K562 (cell line): ENCODE measurements around the gene FEN1. TPM values are rescaled to one million over a fixed set of nuclear protein-coding genes. Genes with fewer than 3 reads are reported as not detected.
A peak's percentile ranks its signal among the peaks of the same experiment; 100 is the strongest.

Experiments
- BRD9 ChIP-seq: fragments of 450-650 bp; IDR thresholded peaks from 2 replicates; pipeline ENCODE4 v1.6.1; 2018; ENCODE audit warnings: low read depth; ENCODE audit not compliant: partially characterized antibody
- CC2D1A ChIP-seq: fragments of 450-650 bp; IDR thresholded peaks from 2 replicates; pipeline ENCODE4 v1.6.1; 2017; ENCODE audit warnings: mild to moderate bottlenecking
- CHD2 ChIP-seq: IDR thresholded peaks from 2 replicates; pipeline ENCODE4 v1.6.1; 2011; ENCODE audit warnings: low read depth, low read length
- ETS2 ChIP-seq: IDR thresholded peaks from 2 replicates; pipeline ENCODE4 v1.6.1; 2016; ENCODE audit warnings: borderline replicate concordance, missing genetic modification characterization, mild to moderate bottlenecking, moderate library complexity, missing compliant biosample characterization; ENCODE audit not compliant: poor library complexity, severe bottlenecking
- FOXA1 ChIP-seq: fragments of 450-650 bp; IDR thresholded peaks from 2 replicates; pipeline ENCODE4 v1.6.1; 2016; ENCODE audit warnings: mild to moderate bottlenecking, borderline replicate concordance
- GTF2A2 ChIP-seq: IDR thresholded peaks from 2 replicates; pipeline ENCODE4 v1.6.1; 2016; ENCODE audit warnings: mild to moderate bottlenecking, missing genetic modification characterization, missing compliant biosample characterization
- HMGN3 ChIP-seq: IDR thresholded peaks from 2 replicates; pipeline ENCODE4 v1.6.1; 2011; ENCODE audit warnings: borderline replicate concordance, low read depth, mild to moderate bottlenecking, mixed read lengths, low read length; ENCODE audit not compliant: insufficient read length; ENCODE audit errors: extremely low read depth
- IRF2 ChIP-seq: sonication (generic); formaldehyde crosslinking; IDR thresholded peaks from 2 replicates; pipeline ENCODE4 v1.8.1; 2022; ENCODE audit warnings: mild to moderate bottlenecking, missing genetic modification reagents
- KDM5B ChIP-seq: fragments of 200-600 bp; sonication (generic); IDR thresholded peaks from 2 replicates; pipeline ENCODE4 v1.6.1; 2012; ENCODE audit warnings: low read depth, mild to moderate bottlenecking, moderate library complexity, low read length, control low read depth, inconsistent platforms; ENCODE audit not compliant: insufficient replicate concordance
- KLF10 ChIP-seq: fragments of 250-450 bp; sonication (Bioruptor Pico); IDR thresholded peaks from 2 replicates; pipeline ENCODE4 v1.6.1; 2021; ENCODE audit warnings: matching md5 sums
- NR2C1 ChIP-seq, 2 experiments: fragments of 450-650 bp; IDR thresholded peaks; 2 replicates each; pipeline ENCODE4 v1.6.1; 2017; ENCODE audit warnings: mild to moderate bottlenecking in 2 of 2, antibody characterized with exemption in 1 of 2, inconsistent platforms in 1 of 2, missing compliant biosample characterization in 1 of 2, missing genetic modification characterization in 1 of 2
- NR2C2 ChIP-seq, 2 experiments: fragments of 200-800 bp in 1 of 2; sonication (Bioruptor generic) in 1 of 2; sonication (generic) in 1 of 2; formaldehyde crosslinking in 1 of 2; IDR thresholded peaks; 2 replicates each; pipeline versions ENCODE4 v1.6.1 to v1.8.0; 2016 to 2022; ENCODE audit warnings: mild to moderate bottlenecking in 1 of 2, missing compliant biosample characterization in 1 of 2, missing genetic modification characterization in 1 of 2, missing genetic modification reagents in 1 of 2
- RFX5 ChIP-seq: IDR thresholded peaks from 2 replicates; pipeline ENCODE4 v1.6.1; 2011; ENCODE audit warnings: low read depth, mild to moderate bottlenecking, improper control_type of control experiment, low read length
- SMARCA4 ChIP-seq: fragments of 450-650 bp; IDR thresholded peaks from 2 replicates; pipeline ENCODE4 v1.6.1; 2016
- SMARCE1 ChIP-seq: fragments of 450-650 bp; IDR thresholded peaks from 2 replicates; pipeline ENCODE4 v1.7.1; 2016; ENCODE audit warnings: mild to moderate bottlenecking
- SRSF1 ChIP-seq: fragments of 200-400 bp; formaldehyde crosslinking; IDR thresholded peaks from 2 replicates; pipeline ENCODE4 v1.6.1; 2017; ENCODE audit warnings: mild to moderate bottlenecking, low read depth, low read length, moderate library complexity
- SRSF9 ChIP-seq: fragments of 200-400 bp; formaldehyde crosslinking; IDR thresholded peaks from 2 replicates; pipeline ENCODE4 v1.6.1; 2017; ENCODE audit warnings: low read depth, low read length, borderline replicate concordance
- TFAM ChIP-seq: fragments of 250-450 bp; sonication (Bioruptor Pico); conservative IDR thresholded peaks from 2 replicates; pipeline ENCODE4 v1.5.0; 2021; ENCODE audit warnings: mild to moderate bottlenecking, moderate library complexity
- U2AF1 ChIP-seq: fragments of 200-400 bp; formaldehyde crosslinking; optimal IDR thresholded peaks from 2 replicates; pipeline ENCODE3; 2017; ENCODE audit warnings: mild to moderate bottlenecking, low read depth, low read length, moderate library complexity
- ZFP36 ChIP-seq: fragments of 150-350 bp; IDR thresholded peaks from 2 replicates; pipeline ENCODE4 v1.6.1; 2018; ENCODE audit warnings: low read length, low read depth; ENCODE audit not compliant: partially characterized antibody
- ZNF41 ChIP-seq: fragments of 250-450 bp; sonication (Bioruptor Pico); conservative IDR thresholded peaks from 2 replicates; pipeline ENCODE4 v1.4.0; 2020; ENCODE audit warnings: mild to moderate bottlenecking
- polyA plus RNA-seq, 8 experiments: library from polyadenylated mRNA; depleted of rRNA in 4 of 8; stranded (reverse) in 5 of 8; unstranded in 3 of 8; fragments of >200 nt; fragmentation: Nextera tagmentation in 2 of 8; fragmentation: Illumina TruSeq in 1 of 8; extraction: Ambion mirVana in 2 of 8; extraction: Trizol in 1 of 8; gene quantifications; 2 replicates each; pipeline versions ENCODE4 v1.2.1 to v1.2.3, GENCODE V29; 2011 to 2014; ENCODE audit warnings: inconsistent platforms in 1 of 8, missing spikeins in 1 of 8
- total RNA-seq, 7 experiments: library from RNA; depleted of rRNA in 6 of 7; stranded (reverse); fragments of >200 nt in 6 of 7; fragmentation: Illumina TruSeq in 2 of 7; extraction: Trizol in 2 of 7; gene quantifications; 2 replicates each; pipeline versions ENCODE4 v1.2.1 to v1.2.3, GENCODE V29; 2011 to 2021; ENCODE audit warnings: low replicate concordance in 1 of 7
- TF ChIP-seq, protein P1 (sequence below): sonication (generic); formaldehyde crosslinking; IDR thresholded peaks from 2 replicates; pipeline ENCODE4 v1.8.1; 2023; ENCODE audit warnings: mild to moderate bottlenecking, missing genetic modification reagents, moderate library complexity
- TF ChIP-seq, protein P2 (sequence below): fragments of 450-650 bp; formaldehyde crosslinking; IDR thresholded peaks from 2 replicates; pipeline ENCODE4 v1.4.0; 2022; ENCODE audit warnings: mild to moderate bottlenecking, moderate library complexity
- TF ChIP-seq, protein P3 (sequence below), 2 experiments: fragments of 450-650 bp; IDR thresholded peaks; 2 replicates each; pipeline ENCODE4 v1.6.1; 2016

FEN1 gene
- total and polyA plus RNA-seq, 9 of the 15 experiments (the other 6 are each of a cell fraction or from before 2014, with no cell fraction given), result 58.1 to 156 (median 137) TPM

DNA sequence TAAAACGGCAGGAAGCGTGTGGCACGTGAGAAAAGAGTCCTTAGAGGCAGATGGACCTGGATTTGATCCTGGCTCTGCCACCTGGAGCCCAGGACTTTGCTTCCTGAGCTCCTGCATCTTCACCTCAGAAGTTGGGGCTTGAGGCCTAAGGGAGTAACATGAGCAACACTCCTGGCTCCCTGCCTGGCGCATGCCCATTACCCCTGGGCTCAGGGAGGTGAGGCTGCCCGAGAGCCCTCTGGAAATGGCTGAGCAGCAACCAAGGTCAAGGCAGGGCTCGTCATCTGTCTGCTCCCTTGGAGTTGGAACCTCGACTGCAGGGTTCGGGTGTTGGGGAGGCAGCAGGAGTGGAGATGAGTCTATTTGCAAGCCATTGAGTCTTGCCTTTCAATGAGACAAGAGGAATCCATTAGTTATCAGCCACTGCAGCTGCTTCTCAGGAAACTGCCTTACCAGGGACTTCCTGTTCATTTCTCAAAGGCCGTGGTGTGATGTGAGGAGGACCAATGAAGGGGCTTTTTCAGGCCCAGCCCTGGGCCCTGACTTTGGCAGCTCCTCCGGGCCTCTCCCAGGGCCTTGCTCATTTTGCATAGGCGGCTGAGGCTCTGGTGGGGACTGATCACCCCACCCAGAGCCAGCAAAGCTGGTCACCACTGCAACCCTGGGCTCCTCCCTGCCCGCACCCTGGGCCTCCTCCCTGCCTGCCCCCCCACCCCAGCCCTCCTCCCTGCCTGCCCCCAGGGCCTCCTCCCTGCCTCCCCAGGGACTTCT lies 41.8 kb downstream of the FEN1 start (continued):
- TF ChIP-seq SMARCE1, result no peak
- TF ChIP-seq NR2C2 (CRISPR knock-in tag; IDR thresholded peaks at IDR 0.05), result no peak
- TF ChIP-seq NR2C2 (tag; IDR thresholded peaks at IDR 0.05), result peak; percentile 73; the same call in 1 of the 2 replicates
- no peak for TF ChIP-seq NR2C1 (IDR thresholded peaks at IDR 0.05)
- TF ChIP-seq NR2C1 (tag; IDR thresholded peaks at IDR 0.05), result peak; percentile 55
- no peak for TF ChIP-seq SRSF9
- no peak for TF ChIP-seq RFX5
- no peak for TF ChIP-seq U2AF1
- TF ChIP-seq CHD2, result no peak
- TF ChIP-seq KDM5B, result peak; percentile 46
- no peak; the same call in 1 of the 2 replicates for TF ChIP-seq ZNF41 (CRISPR knock-in tag)
- peak; percentile 97 for TF ChIP-seq BRD9
- TF ChIP-seq, protein P1, sequence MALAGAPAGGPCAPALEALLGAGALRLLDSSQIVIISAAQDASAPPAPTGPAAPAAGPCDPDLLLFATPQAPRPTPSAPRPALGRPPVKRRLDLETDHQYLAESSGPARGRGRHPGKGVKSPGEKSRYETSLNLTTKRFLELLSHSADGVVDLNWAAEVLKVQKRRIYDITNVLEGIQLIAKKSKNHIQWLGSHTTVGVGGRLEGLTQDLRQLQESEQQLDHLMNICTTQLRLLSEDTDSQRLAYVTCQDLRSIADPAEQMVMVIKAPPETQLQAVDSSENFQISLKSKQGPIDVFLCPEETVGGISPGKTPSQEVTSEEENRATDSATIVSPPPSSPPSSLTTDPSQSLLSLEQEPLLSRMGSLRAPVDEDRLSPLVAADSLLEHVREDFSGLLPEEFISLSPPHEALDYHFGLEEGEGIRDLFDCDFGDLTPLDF, result peak; percentile 59; the same call in 1 of the 2 replicates
- TF ChIP-seq HMGN3, result peak; percentile 56
- peak; percentile 8 for TF ChIP-seq ZFP36
- no peak for TF ChIP-seq FOXA1
- peak; percentile 70 for TF ChIP-seq SMARCA4
- TF ChIP-seq, protein P2, sequence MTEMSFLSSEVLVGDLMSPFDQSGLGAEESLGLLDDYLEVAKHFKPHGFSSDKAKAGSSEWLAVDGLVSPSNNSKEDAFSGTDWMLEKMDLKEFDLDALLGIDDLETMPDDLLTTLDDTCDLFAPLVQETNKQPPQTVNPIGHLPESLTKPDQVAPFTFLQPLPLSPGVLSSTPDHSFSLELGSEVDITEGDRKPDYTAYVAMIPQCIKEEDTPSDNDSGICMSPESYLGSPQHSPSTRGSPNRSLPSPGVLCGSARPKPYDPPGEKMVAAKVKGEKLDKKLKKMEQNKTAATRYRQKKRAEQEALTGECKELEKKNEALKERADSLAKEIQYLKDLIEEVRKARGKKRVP (CRISPR knock-in tag), result no peak; the same call in 1 of the 2 replicates
- TF ChIP-seq TFAM (CRISPR knock-in tag), result no peak
- TF ChIP-seq GTF2A2 (tag), result no peak
- TF ChIP-seq, protein P3, sequence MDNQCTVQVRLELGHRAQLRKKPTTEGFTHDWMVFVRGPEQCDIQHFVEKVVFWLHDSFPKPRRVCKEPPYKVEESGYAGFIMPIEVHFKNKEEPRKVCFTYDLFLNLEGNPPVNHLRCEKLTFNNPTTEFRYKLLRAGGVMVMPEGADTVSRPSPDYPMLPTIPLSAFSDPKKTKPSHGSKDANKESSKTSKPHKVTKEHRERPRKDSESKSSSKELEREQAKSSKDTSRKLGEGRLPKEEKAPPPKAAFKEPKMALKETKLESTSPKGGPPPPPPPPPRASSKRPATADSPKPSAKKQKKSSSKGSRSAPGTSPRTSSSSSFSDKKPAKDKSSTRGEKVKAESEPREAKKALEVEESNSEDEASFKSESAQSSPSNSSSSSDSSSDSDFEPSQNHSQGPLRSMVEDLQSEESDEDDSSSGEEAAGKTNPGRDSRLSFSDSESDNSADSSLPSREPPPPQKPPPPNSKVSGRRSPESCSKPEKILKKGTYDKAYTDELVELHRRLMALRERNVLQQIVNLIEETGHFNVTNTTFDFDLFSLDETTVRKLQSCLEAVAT (IDR thresholded peaks at IDR 0.05), result no peak
- TF ChIP-seq ETS2, result no peak
- TF ChIP-seq CC2D1A, result peak; percentile 36; the same call in 1 of the 2 replicates
- no peak for TF ChIP-seq SRSF1
- TF ChIP-seq IRF2, result no peak
- no peak for TF ChIP-seq KLF10 (CRISPR knock-in tag)
